WI38 (cell line): ENCODE results near the gene KIF2C.
"Not testable (repeated sequence)": the region's sequence is repeated elsewhere in the genome, so short reads cannot be mapped to it uniquely, and the experiment has no call there.

Experiments used
- H3K4me3 ChIP-seq: 2 replicates; pipeline ENCODE4 v1.5.1; 2011; ENCODE audit warnings: low read depth, mild to moderate bottlenecking, control low read depth, low read length
- TF ChIP-seq, protein P1 (sequence below): IDR thresholded peaks from 2 replicates; pipeline ENCODE4 v1.5.1; 2012; ENCODE audit warnings: low read depth, mild to moderate bottlenecking, control low read depth, low read length

The KIF2C gene

DNA sequence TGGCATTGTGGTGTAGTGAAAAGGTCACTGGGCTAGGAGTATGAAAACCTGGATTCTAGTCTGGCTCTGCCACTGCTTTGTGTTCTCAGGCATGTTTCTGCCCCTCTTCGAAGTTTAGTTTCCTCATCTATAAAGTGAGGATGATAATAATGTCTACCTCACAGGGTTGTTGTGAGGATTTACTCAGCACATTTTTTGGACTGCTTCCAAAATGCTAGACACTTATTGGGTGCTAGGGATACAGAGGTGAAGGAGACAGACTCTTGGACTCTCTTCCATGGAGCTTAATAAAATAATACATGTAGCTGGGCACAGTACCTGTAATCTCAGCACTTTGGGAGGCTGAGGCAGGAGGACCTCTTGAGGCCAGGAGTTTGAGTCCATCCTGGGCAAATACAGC lies 3.6 kb downstream of the KIF2C start:
- H3K4me3 ChIP-seq = no peak overlapping the region
- TF ChIP-seq, protein P1, sequence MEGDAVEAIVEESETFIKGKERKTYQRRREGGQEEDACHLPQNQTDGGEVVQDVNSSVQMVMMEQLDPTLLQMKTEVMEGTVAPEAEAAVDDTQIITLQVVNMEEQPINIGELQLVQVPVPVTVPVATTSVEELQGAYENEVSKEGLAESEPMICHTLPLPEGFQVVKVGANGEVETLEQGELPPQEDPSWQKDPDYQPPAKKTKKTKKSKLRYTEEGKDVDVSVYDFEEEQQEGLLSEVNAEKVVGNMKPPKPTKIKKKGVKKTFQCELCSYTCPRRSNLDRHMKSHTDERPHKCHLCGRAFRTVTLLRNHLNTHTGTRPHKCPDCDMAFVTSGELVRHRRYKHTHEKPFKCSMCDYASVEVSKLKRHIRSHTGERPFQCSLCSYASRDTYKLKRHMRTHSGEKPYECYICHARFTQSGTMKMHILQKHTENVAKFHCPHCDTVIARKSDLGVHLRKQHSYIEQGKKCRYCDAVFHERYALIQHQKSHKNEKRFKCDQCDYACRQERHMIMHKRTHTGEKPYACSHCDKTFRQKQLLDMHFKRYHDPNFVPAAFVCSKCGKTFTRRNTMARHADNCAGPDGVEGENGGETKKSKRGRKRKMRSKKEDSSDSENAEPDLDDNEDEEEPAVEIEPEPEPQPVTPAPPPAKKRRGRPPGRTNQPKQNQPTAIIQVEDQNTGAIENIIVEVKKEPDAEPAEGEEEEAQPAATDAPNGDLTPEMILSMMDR = no peak

DNA sequence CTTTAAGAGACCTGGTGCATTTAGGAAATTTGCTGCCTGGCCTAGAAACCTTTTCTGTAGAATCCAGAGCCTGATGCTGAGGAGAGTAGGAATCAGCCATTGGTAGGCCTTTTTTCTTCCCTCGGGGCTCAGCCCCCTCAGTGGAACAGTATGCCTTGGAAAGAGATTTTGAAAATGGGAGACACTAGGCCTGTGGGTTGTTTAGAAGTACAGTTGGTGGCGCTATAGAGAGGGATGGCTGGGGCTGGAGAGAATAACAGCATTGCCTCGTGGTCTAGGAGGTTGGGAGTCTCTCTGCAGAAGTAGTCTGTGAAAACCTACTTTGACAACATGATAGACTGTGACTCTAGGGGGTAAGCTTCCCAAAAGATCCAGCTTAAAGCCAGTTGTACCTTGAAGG lies 8.2 kb downstream of the KIF2C start:
- no peak overlapping the region for H3K4me3 ChIP-seq
- TF ChIP-seq, protein P1 = no peak

DNA sequence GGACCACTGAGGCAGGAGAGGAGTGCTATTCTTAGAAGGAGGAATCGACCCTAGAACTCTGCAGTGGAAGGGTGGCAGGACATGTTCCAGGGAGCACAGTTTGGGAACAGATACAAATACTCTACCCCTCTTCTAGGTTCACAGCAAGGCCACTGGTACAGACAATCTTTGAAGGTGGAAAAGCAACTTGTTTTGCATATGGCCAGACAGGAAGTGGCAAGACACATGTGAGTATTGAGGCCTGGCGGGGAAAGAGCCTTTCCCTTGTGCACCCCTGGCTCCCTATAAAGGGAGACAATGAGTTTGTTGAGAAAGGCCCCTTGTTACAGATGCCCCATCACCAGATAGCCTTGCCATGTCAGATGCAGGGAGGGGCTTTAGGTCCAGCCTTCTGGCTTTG lies 17.8 kb downstream of the KIF2C start:
- TF ChIP-seq, protein P1 = no peak
- no peak overlapping the region for H3K4me3 ChIP-seq

DNA sequence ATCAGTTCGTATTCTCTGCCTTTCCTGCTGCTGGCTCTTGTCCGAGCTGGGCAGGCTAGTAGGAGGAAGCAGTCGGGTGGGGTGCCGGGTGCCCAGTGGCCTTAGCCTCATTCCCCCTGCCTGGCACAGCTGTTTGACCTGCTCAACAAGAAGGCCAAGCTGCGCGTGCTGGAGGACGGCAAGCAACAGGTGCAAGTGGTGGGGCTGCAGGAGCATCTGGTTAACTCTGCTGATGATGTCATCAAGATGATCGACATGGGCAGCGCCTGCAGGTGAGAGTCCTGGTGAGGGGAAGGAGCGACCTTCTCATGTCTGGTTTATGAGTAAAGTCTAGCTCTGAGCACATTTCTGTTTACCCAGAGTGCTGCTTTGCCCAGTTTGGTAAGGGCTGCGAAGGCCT lies 19.4 kb downstream of the KIF2C start:
- TF ChIP-seq, protein P1 = no peak
- H3K4me3 ChIP-seq = no peak overlapping the region

DNA sequence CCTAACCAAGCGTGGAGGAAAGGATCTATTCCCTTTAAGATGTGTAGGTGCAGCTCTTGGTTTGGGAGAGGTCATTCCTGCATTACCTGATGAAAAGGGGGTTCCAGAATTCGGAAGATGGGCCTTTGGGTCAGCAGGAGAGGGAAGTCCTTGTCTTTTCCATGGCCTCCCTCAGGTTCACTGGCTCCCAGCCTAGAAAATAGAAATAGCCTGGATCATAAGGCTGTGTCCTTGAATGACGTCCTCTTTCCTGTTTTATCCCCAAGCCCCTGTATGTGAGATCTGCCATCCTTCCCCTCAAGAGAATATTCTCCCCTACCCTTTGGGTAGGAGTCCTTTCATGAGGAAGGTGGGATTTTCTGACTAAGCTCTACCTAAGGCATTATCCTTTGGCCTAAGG lies 21.2 kb downstream of the KIF2C start:
- H3K4me3 ChIP-seq = no peak overlapping the region
- TF ChIP-seq, protein P1 = no peak

DNA sequence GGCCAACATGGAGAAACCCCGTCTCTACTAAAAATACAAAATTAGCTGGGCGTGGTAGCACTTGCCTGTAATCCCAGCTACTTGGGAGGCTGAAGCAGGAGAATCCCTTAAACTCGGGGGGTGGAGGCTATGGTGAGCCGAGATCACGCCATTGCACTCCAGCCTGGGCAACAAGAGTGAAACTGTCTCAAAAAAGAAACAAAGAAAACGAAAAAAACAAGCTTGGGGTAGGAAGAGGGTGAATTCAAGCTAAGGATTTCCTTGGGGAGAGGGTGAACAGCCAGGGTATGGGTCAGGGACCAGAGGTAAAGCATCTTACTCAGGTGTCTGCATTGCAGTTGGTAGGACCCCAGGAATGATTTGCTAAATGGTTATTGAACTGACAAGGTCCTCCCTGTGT lies 26.8 kb downstream of the KIF2C start:
- H3K4me3 ChIP-seq = not testable (repeated sequence)

DNA sequence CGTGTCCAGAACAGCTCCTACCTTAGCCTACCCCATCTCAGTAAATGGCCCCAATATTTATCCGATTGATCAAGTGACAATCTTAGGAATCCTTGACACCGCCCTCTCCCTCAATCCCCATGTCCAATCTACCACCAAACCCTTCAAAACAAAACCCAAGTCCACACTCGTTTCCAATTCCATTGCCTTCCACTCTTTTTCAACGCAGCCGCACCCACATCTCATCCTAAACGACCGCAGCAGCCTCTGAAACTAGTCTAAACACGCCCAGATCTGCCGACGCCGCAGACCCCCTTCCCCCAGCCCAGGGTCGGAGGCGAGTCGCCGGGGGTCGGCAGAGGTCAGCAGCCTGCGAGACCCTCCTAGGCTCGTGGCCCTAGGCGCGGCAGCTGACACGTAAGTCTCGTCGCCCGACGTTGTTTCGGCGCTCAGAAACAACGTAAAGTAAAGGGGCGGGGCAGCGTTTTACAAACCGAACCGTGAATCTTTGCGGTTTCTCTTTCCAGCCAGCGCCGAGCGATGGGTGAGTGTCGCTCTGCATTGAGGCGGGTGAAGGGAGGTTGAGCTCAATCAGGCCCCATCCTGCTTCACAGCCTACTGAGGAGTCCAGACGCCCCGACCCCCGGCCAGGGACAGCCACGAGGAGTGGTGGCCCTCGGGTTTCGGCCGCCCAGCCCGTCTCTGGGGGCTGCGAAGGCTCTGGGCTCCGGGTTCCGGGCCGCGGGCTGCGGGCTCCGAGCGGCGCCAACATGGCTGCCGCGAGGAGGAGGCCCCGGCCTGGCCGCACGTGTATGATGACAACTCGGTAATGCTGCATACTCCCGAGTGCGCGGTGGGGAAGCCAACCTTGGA lies 35.7 kb downstream of the KIF2C start, which contains the start of gene RPS8:
RPS8 (plus strand) TSS at position 463 of the 852 bp plus-strand sequence; CDS start at position 520, 57 bp downstream.
- peak within 1 kb of the TSS; percentile 93 for H3K4me3 ChIP-seq
- TF ChIP-seq, protein P1 = no peak
